Erythroblast (primary cell): Measurements from ENCODE around the gene MYOZ3.

Source experiments
- GATA1 ChIP-seq: IDR thresholded peaks from 2 replicates; pipeline ENCODE4 v1.6.1; 2011; ENCODE audit warnings: low read depth, mild to moderate bottlenecking, control low read depth, low read length, moderate library complexity
- POLR2A ChIP-seq: IDR thresholded peaks from 2 replicates; pipeline ENCODE4 v1.6.1; 2011; ENCODE audit warnings: mild to moderate bottlenecking, low read length

DNA sequence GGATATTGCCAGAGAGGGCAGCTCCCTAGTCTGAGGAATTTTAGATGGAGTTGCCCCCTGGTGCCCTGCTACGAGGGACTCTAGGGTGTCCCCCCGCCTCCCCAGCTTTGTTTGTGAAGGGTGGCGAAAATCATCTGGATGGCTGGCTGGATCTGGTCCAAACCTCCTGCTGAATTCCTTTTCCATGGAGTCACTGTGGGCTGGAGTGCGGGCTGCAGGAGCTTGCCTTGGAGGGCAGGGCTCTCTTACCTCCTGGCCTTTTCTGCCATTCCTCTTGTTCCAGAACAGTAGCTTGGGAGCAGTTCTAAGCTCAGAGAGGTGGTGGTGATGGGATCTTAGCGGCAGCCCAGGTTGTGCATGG lies 18.5 kb upstream of the MYOZ3 start:
- TF ChIP-seq POLR2A: no peak
- no peak for TF ChIP-seq GATA1
